MV-4-11 (cell line): ENCODE data around the gene SLC20A1.

Source experiments
- DNase-seq: peaks from one replicate; lab custom pipeline; 2025; lab: John Stamatoyannopoulos, UW

SLC20A1 gene

GRCh38 chr2:112709703-112710102, 64.0 kb downstream of the SLC20A1 start:
- DNase-seq, result no peak

- DNase-seq, result no peak
These were observed 65.4 kb downstream of the SLC20A1 start for GRCh38 chr2:112710956-112711750.

- no peak for DNase-seq
These were observed 66.7 kb downstream of the SLC20A1 start for GRCh38 chr2:112712465-112712864.

- DNase-seq, result no peak
These were observed 67.3 kb downstream of the SLC20A1 start for GRCh38 chr2:112712903-112713584.
